ENCODE results near the gene VPREB1.
"Not testable (repeated sequence)": the region's sequence is repeated elsewhere in the genome, so short reads cannot be mapped to it uniquely, and the experiment has no call there.

Gene VPREB1

GRCh38 chr22:22245935-22246525, 1.4 kb downstream of the VPREB1 start:
- Histone ChIP-seq H3K9ac (ENCODE audit: low read depth in 1 of 2, low read length in 2 of 2) (no peak overlapping the region), H3K27ac (ENCODE audit: low read depth, low read length) (no peak overlapping the region), H3K4me1 (ENCODE audit: control insufficient read depth in 1 of 2, insufficient read depth in 2 of 2, low read length in 2 of 2) (no peaks in the 10 kb centered on the region), H3K36me3 (ENCODE audit: control insufficient read depth in 1 of 2, insufficient read depth in 2 of 2, low read length in 2 of 2) (no peaks in the 10 kb centered on the region), H3K27me3 (ENCODE audit: control insufficient read depth in 1 of 2, insufficient read depth in 2 of 2, low read length in 2 of 2) (peaks cover 0 to 4% of the 10 kb centered on the region in 2 donors), H3K4me3 (ENCODE audit: low read depth in 1 of 2, low read length in 2 of 2) (no peak overlapping the region), H3K9me3 (ENCODE audit: control insufficient read depth in 1 of 2, low read length in 2 of 2) (no peaks in the 10 kb centered on the region)

GRCh38 chr22:22246706-22247105, 2.1 kb downstream of the VPREB1 start:
- Histone ChIP-seq H3K36me3 (ENCODE audit: control insufficient read depth in 1 of 2, insufficient read depth in 2 of 2, low read length in 2 of 2) (no peaks in the 10 kb centered on the region), H3K27ac (ENCODE audit: low read depth, low read length) (no peak overlapping the region), H3K27me3 (ENCODE audit: control insufficient read depth in 1 of 2, insufficient read depth in 2 of 2, low read length in 2 of 2) (peaks cover 0 to 4% of the 10 kb centered on the region in 2 donors), H3K9ac (ENCODE audit: low read depth in 1 of 2, low read length in 2 of 2) (no peak overlapping the region), H3K9me3 (ENCODE audit: control insufficient read depth in 1 of 2, low read length in 2 of 2) (no peaks in the 10 kb centered on the region), H3K4me3 (ENCODE audit: low read depth in 1 of 2, low read length in 2 of 2) (no peak overlapping the region), H3K4me1 (ENCODE audit: control insufficient read depth in 1 of 2, insufficient read depth in 2 of 2, low read length in 2 of 2) (no peaks in the 10 kb centered on the region)

- Histone ChIP-seq H3K27me3 (ENCODE audit: control insufficient read depth in 1 of 2, insufficient read depth in 2 of 2, low read length in 2 of 2) (peaks cover 0 to 4% of the 10 kb centered on the region in 2 donors), H3K9ac (ENCODE audit: low read depth in 1 of 2, low read length in 2 of 2) (no peak overlapping the region), H3K36me3 (ENCODE audit: control insufficient read depth in 1 of 2, insufficient read depth in 2 of 2, low read length in 2 of 2) (no peaks in the 10 kb centered on the region), H3K4me1 (ENCODE audit: control insufficient read depth in 1 of 2, insufficient read depth in 2 of 2, low read length in 2 of 2) (no peaks in the 10 kb centered on the region), H3K4me3 (ENCODE audit: low read depth in 1 of 2, low read length in 2 of 2) (no peak overlapping the region), H3K27ac (ENCODE audit: low read depth, low read length) (no peak overlapping the region), H3K9me3 (ENCODE audit: control insufficient read depth in 1 of 2, low read length in 2 of 2) (no peaks in the 10 kb centered on the region)
Measured at GRCh38 chr22:22248878-22249277, 4.3 kb downstream of the VPREB1 start.

GRCh38 chr22:22250651-22251050, 6.1 kb downstream of the VPREB1 start:
- H3K4me3 ChIP-seq (ENCODE audit: low read depth in 1 of 2, low read length in 2 of 2); H3K9ac ChIP-seq (ENCODE audit: low read depth in 1 of 2, low read length in 2 of 2); H3K36me3 ChIP-seq (ENCODE audit: control insufficient read depth in 1 of 2, insufficient read depth in 2 of 2, low read length in 2 of 2); H3K27me3 ChIP-seq (ENCODE audit: control insufficient read depth in 1 of 2, insufficient read depth in 2 of 2, low read length in 2 of 2); H3K4me1 ChIP-seq (ENCODE audit: control insufficient read depth in 1 of 2, insufficient read depth in 2 of 2, low read length in 2 of 2); H3K27ac ChIP-seq (ENCODE audit: low read depth, low read length); H3K9me3 ChIP-seq (ENCODE audit: control insufficient read depth in 1 of 2, low read length in 2 of 2): not testable (repeated sequence)

GRCh38 chr22:22256133-22256532, 11.5 kb downstream of the VPREB1 start:
- H3K4me1 ChIP-seq (ENCODE audit: control insufficient read depth in 1 of 2, insufficient read depth in 2 of 2, low read length in 2 of 2); H3K9me3 ChIP-seq (ENCODE audit: control insufficient read depth in 1 of 2, low read length in 2 of 2); H3K27ac ChIP-seq (ENCODE audit: low read depth, low read length); H3K4me3 ChIP-seq (ENCODE audit: low read depth in 1 of 2, low read length in 2 of 2); H3K9ac ChIP-seq (ENCODE audit: low read depth in 1 of 2, low read length in 2 of 2); H3K27me3 ChIP-seq (ENCODE audit: control insufficient read depth in 1 of 2, insufficient read depth in 2 of 2, low read length in 2 of 2); H3K36me3 ChIP-seq (ENCODE audit: control insufficient read depth in 1 of 2, insufficient read depth in 2 of 2, low read length in 2 of 2): not testable (repeated sequence)

GRCh38 chr22:22258597-22259415, 14.2 kb downstream of the VPREB1 start:
- H3K27me3 ChIP-seq (ENCODE audit: control insufficient read depth in 1 of 2, insufficient read depth in 2 of 2, low read length in 2 of 2); H3K4me1 ChIP-seq (ENCODE audit: control insufficient read depth in 1 of 2, insufficient read depth in 2 of 2, low read length in 2 of 2); H3K9ac ChIP-seq (ENCODE audit: low read depth in 1 of 2, low read length in 2 of 2); H3K4me3 ChIP-seq (ENCODE audit: low read depth in 1 of 2, low read length in 2 of 2); H3K9me3 ChIP-seq (ENCODE audit: control insufficient read depth in 1 of 2, low read length in 2 of 2); H3K27ac ChIP-seq (ENCODE audit: low read depth, low read length); H3K36me3 ChIP-seq (ENCODE audit: control insufficient read depth in 1 of 2, insufficient read depth in 2 of 2, low read length in 2 of 2): not testable (repeated sequence)

GRCh38 chr22:22260169-22260568, 15.6 kb downstream of the VPREB1 start:
- not testable (repeated sequence) for H3K27me3 ChIP-seq (ENCODE audit: control insufficient read depth in 1 of 2, insufficient read depth in 2 of 2, low read length in 2 of 2); H3K9me3 ChIP-seq (ENCODE audit: control insufficient read depth in 1 of 2, low read length in 2 of 2); H3K4me1 ChIP-seq (ENCODE audit: control insufficient read depth in 1 of 2, insufficient read depth in 2 of 2, low read length in 2 of 2); H3K27ac ChIP-seq (ENCODE audit: low read depth, low read length); H3K4me3 ChIP-seq (ENCODE audit: low read depth in 1 of 2, low read length in 2 of 2); H3K36me3 ChIP-seq (ENCODE audit: control insufficient read depth in 1 of 2, insufficient read depth in 2 of 2, low read length in 2 of 2); H3K9ac ChIP-seq (ENCODE audit: low read depth in 1 of 2, low read length in 2 of 2)

- not testable (repeated sequence) for H3K9ac ChIP-seq (ENCODE audit: low read depth in 1 of 2, low read length in 2 of 2); H3K9me3 ChIP-seq (ENCODE audit: control insufficient read depth in 1 of 2, low read length in 2 of 2); H3K4me3 ChIP-seq (ENCODE audit: low read depth in 1 of 2, low read length in 2 of 2); H3K27ac ChIP-seq (ENCODE audit: low read depth, low read length); H3K27me3 ChIP-seq (ENCODE audit: control insufficient read depth in 1 of 2, insufficient read depth in 2 of 2, low read length in 2 of 2); H3K4me1 ChIP-seq (ENCODE audit: control insufficient read depth in 1 of 2, insufficient read depth in 2 of 2, low read length in 2 of 2); H3K36me3 ChIP-seq (ENCODE audit: control insufficient read depth in 1 of 2, insufficient read depth in 2 of 2, low read length in 2 of 2)
Measured at GRCh38 chr22:22260586-22260985, 16.0 kb downstream of the VPREB1 start.

- H3K4me1 ChIP-seq (ENCODE audit: control insufficient read depth in 1 of 2, insufficient read depth in 2 of 2, low read length in 2 of 2); H3K36me3 ChIP-seq (ENCODE audit: control insufficient read depth in 1 of 2, insufficient read depth in 2 of 2, low read length in 2 of 2); H3K9me3 ChIP-seq (ENCODE audit: control insufficient read depth in 1 of 2, low read length in 2 of 2); H3K27ac ChIP-seq (ENCODE audit: low read depth, low read length); H3K4me3 ChIP-seq (ENCODE audit: low read depth in 1 of 2, low read length in 2 of 2); H3K9ac ChIP-seq (ENCODE audit: low read depth in 1 of 2, low read length in 2 of 2); H3K27me3 ChIP-seq (ENCODE audit: control insufficient read depth in 1 of 2, insufficient read depth in 2 of 2, low read length in 2 of 2): not testable (repeated sequence)
Measured at GRCh38 chr22:22262332-22263074, 17.9 kb downstream of the VPREB1 start.

- H3K27ac ChIP-seq (ENCODE audit: low read depth, low read length); H3K4me3 ChIP-seq (ENCODE audit: low read depth in 1 of 2, low read length in 2 of 2); H3K27me3 ChIP-seq (ENCODE audit: control insufficient read depth in 1 of 2, insufficient read depth in 2 of 2, low read length in 2 of 2); H3K4me1 ChIP-seq (ENCODE audit: control insufficient read depth in 1 of 2, insufficient read depth in 2 of 2, low read length in 2 of 2); H3K9me3 ChIP-seq (ENCODE audit: control insufficient read depth in 1 of 2, low read length in 2 of 2); H3K36me3 ChIP-seq (ENCODE audit: control insufficient read depth in 1 of 2, insufficient read depth in 2 of 2, low read length in 2 of 2); H3K9ac ChIP-seq (ENCODE audit: low read depth in 1 of 2, low read length in 2 of 2): not testable (repeated sequence)
Measured at GRCh38 chr22:22263823-22264222, 19.2 kb downstream of the VPREB1 start.

Measured in duodenal mucosa (tissue), 2 donors.